HFF-Myc (cell line): ENCODE data around the gene TNIK.
A peak's percentile ranks its signal among the peaks of the same experiment; 100 is the strongest.

ENCODE experiments used
- DNase-seq: peaks from one replicate; pipeline ENCODE4 v3.0.0-alpha.2; 2011; ENCODE audit warnings: low read depth; ENCODE audit errors: extremely low read depth
- H3K4me3 ChIP-seq: replicated peaks from 2 replicates; pipeline ENCODE4 v1.5.1; 2011; ENCODE audit warnings: low read depth, mild to moderate bottlenecking, control low read depth, low read length
- TF ChIP-seq, protein P1 (sequence below): IDR thresholded peaks from 2 replicates; pipeline ENCODE4 v1.5.1; 2012; ENCODE audit warnings: mild to moderate bottlenecking, low read depth, low read length, control low read depth; ENCODE audit errors: missing control alignments

The TNIK gene

DNA sequence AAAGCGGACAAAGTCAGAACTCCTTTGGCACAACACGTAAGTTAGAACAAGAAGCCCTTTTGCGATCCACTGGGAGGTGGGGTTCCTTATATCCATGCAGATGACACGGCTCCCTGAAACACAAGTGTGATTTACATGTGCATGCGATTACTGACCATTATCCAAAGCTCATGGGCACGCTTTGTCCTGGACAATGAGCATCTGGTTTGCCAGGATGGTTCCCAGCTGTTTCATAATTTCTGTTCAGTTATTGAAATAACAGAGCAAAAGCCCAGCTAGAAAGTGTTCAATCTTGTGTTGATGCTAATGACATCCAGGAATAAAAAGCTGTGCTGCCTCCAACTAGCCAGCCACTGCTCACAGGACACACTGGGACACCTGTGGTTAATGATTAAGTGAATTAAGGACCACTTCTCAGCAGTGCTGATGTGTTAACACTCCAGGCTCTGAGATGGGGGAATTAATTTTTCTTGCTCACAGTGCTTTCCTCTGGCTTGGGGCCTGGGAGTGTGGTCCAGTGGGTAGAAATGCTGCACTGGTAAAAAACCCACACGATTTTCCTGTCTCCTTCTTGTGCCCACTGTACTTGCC is 310.6 kb downstream of the TNIK start:
- H3K4me3 ChIP-seq, result no peak overlapping the region
- DNase-seq, result no peak
- TF ChIP-seq, protein P1, sequence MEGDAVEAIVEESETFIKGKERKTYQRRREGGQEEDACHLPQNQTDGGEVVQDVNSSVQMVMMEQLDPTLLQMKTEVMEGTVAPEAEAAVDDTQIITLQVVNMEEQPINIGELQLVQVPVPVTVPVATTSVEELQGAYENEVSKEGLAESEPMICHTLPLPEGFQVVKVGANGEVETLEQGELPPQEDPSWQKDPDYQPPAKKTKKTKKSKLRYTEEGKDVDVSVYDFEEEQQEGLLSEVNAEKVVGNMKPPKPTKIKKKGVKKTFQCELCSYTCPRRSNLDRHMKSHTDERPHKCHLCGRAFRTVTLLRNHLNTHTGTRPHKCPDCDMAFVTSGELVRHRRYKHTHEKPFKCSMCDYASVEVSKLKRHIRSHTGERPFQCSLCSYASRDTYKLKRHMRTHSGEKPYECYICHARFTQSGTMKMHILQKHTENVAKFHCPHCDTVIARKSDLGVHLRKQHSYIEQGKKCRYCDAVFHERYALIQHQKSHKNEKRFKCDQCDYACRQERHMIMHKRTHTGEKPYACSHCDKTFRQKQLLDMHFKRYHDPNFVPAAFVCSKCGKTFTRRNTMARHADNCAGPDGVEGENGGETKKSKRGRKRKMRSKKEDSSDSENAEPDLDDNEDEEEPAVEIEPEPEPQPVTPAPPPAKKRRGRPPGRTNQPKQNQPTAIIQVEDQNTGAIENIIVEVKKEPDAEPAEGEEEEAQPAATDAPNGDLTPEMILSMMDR, result no peak

DNA sequence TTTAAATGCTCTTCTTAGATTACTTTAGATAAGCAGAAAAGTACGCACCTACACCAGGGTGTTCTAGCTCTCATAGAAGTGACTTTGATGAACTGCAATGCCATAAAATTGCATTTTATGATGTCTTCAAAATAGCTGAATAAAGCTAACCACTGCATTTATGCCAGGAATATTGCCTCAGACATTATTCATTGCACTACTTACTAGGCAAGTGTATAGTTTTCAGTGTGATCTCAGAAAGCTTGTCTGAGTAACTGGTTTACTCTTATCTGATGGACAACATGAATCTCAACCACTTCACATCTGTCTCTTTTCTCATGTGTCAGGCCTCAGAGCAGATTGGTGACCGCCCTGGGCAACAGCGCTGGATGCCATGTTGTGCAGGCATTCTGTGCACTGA is 314.4 kb downstream of the TNIK start:
- no peak overlapping the region for H3K4me3 ChIP-seq
- no peak for DNase-seq
- TF ChIP-seq, protein P1, result no peak

DNA sequence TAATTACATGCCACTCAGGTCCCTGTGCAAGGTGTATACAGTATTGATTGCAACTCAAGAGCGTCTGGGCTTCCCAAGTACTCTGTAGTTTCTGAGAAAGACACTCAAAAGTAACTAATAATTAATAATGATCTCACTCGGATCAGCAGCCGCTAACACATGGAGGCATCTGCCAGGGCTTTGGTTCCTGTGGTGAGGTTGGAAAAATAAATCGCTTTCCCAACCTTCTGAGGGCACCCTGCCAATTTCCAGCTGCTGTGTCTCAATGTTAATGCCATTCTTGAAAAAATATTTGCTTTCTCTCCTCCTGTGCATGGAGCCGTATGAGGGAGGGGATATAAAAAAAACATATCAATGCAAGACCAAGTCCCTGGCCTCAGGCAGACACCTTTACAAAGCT is 317.2 kb downstream of the TNIK start:
- no peak overlapping the region for H3K4me3 ChIP-seq
- DNase-seq, result no peak
- TF ChIP-seq, protein P1, result no peak

DNA sequence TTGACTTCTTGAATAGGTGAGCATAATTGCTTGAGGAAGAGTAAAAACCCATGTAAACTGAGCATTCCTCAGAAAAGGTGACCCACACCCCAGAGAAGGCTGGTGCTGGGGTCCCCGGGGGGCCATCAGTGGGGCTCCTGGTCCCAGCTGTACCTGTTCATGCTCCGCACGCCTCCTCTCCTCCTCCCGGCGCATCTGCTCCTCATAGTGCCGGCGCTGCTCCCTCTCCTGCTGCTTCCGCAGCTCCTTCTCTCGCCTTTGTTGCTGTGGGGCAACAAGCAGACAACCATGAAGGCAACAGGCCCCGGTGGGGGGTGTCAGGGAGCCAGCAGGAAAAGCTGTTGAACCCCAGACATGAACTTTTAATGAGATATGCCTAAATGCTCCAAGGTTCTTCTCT is 320.0 kb downstream of the TNIK start:
- TF ChIP-seq, protein P1, result no peak
- no peak for DNase-seq
- no peak overlapping the region for H3K4me3 ChIP-seq

DNA sequence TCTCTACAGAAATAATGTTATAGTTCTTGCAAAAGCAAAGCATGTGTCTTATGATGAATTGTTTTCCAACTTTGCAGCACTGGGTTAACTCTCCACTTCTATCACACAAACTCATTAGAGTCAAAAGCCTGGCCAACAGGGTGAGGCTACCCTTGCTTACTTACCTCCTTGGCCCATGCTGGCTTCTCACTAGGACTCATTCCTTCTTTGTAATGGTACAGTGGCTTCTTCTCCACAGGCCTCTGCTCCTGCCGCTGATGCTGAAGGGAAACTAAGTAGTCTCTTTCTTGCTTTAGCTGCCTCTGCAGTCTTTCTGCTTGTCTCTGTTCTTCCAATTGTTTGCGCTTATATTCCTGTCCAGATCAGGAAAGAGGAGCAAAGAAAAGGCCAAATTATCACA is 322.2 kb downstream of the TNIK start:
- TF ChIP-seq, protein P1, result no peak
- no peak for DNase-seq
- no peak overlapping the region for H3K4me3 ChIP-seq

DNA sequence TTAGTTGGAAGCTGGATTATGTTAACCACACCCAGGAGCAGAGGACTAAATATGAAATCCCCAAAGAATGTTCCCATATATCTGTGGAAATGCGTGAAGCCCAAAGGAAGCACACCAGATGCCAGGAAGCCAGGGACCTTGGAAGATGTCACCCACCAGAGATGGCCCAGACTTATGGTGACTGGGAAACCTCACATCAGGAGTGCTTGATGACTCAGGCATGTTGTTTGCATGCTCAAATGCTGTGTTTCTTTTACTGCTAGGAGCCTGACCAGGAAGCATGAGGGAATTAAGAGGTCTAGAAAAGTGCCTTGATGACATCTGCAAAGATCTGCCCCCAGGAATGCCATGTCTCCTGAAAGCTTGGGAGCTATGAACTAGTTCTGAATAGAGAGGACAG is 324.7 kb downstream of the TNIK start:
- no peak overlapping the region for H3K4me3 ChIP-seq
- peak; percentile 12 for DNase-seq
- TF ChIP-seq, protein P1, result no peak

DNA sequence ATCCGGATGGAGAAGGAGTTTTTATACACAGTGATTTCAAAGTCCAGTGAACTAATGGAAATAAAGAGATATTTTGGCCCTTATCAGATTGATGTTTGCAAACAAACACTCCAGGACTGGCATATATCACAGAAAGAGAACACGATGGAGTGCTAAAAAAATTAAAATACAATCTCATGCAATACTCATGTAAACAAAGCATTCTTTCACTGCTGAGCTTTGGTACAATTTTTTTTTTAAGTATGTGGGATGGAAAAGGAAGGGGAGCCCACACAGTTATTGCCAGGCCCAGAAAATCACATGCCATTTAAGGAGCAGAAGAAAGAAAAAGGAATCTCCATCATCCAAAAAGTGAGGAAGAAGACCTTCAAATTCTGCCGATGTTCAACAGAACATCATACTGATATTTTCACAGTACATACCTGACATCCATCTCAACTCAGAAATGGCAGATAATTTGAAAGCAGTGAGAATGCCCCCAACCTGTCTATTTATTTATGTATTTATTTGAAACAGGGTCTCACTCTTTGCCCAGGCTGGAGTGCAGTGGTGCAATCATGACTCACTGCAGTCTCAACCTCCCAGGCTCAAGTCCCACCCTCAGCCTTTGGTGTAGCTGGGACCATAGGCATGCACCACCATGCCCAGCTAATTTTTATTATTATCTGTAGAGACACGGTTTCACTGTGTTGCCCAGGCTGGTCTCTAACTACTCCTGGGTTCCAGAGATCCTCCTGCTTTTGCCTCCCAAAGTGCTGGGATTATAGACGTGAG is 326.2 kb downstream of the TNIK start:
- DNase-seq, result no peak
- H3K4me3 ChIP-seq, result no peak overlapping the region

More for the DNA sequence above, 326.2 kb downstream of the TNIK start:
- TF ChIP-seq, protein P1, result no peak
